ENCODE data around the gene EHD4.

- no peak for TF ChIP-seq GATA2 (IDR thresholded peaks at IDR 0.05; ENCODE audit: low read depth, low read length)
- no peak for TF ChIP-seq GATA3 (IDR thresholded peaks at IDR 0.05; ENCODE audit: low read depth, low read length)
These were observed 71.6 kb downstream of the EHD4 start for GRCh38 chr15:41900526-41901380.
